ENCODE data around the gene MSI1. TPM values are rescaled to one million over a fixed set of nuclear protein-coding genes. Genes with fewer than 3 reads are reported as not detected.

The MSI1 gene
- total RNA-seq, 4 donors from 2014 or later, result 0.11 to 0.19 (median 0.17) TPM; not detected in 1

DNA sequence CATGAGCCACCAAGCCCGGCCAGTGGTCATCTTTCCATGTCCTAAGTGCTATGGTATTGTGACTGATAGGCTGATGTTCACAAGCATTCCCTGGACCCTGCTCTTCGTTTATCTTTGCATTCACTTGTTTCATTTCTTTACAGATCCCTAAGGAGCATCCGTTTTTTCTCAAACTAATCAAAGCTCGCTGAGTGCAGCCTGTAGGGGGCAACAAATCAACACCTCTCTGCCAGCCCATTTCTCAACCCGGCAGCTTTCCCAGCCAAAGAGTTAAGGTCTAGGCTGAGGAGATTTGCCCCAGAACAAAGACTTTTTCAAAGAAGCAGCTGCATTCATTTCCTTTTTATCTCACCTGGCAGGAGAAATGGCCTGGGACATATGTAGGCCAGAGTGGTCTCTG lies 54.7 kb downstream of the MSI1 start:
- 57% methylated on average over 5 of the region's 5 CpGs for WGBS
- intact Hi-C loops (cut with DNase I), result no loop called here
- Histone ChIP-seq H3K27ac (replicated peaks in 1 of 4) (no peak overlapping the region), H3K9me3 (no peaks in the 10 kb centered on the region), H3K36me3 (peaks cover 0 to 3% (median 0%) of the 10 kb centered on the region in 4 donors), H3K4me3 (no peak overlapping the region), H3K27me3 (no peaks in the 10 kb centered on the region), H3K4me1 (peaks cover 4 to 12% (median 10%) of the 10 kb centered on the region in 4 donors)
- no peak for DNase-seq (ENCODE audit: extremely low spot score)
- TF ChIP-seq, protein P1, sequence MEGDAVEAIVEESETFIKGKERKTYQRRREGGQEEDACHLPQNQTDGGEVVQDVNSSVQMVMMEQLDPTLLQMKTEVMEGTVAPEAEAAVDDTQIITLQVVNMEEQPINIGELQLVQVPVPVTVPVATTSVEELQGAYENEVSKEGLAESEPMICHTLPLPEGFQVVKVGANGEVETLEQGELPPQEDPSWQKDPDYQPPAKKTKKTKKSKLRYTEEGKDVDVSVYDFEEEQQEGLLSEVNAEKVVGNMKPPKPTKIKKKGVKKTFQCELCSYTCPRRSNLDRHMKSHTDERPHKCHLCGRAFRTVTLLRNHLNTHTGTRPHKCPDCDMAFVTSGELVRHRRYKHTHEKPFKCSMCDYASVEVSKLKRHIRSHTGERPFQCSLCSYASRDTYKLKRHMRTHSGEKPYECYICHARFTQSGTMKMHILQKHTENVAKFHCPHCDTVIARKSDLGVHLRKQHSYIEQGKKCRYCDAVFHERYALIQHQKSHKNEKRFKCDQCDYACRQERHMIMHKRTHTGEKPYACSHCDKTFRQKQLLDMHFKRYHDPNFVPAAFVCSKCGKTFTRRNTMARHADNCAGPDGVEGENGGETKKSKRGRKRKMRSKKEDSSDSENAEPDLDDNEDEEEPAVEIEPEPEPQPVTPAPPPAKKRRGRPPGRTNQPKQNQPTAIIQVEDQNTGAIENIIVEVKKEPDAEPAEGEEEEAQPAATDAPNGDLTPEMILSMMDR (IDR thresholded peaks at IDR 0.05), result no peak
- no peak for TF ChIP-seq POLR2AphosphoS5 (IDR thresholded peaks at IDR 0.05)
- TF ChIP-seq EP300 (IDR thresholded peaks at IDR 0.05), result no peak
- TF ChIP-seq POLR2A (IDR thresholded peaks at IDR 0.05; ENCODE audit: low read depth), result no peak

DNA sequence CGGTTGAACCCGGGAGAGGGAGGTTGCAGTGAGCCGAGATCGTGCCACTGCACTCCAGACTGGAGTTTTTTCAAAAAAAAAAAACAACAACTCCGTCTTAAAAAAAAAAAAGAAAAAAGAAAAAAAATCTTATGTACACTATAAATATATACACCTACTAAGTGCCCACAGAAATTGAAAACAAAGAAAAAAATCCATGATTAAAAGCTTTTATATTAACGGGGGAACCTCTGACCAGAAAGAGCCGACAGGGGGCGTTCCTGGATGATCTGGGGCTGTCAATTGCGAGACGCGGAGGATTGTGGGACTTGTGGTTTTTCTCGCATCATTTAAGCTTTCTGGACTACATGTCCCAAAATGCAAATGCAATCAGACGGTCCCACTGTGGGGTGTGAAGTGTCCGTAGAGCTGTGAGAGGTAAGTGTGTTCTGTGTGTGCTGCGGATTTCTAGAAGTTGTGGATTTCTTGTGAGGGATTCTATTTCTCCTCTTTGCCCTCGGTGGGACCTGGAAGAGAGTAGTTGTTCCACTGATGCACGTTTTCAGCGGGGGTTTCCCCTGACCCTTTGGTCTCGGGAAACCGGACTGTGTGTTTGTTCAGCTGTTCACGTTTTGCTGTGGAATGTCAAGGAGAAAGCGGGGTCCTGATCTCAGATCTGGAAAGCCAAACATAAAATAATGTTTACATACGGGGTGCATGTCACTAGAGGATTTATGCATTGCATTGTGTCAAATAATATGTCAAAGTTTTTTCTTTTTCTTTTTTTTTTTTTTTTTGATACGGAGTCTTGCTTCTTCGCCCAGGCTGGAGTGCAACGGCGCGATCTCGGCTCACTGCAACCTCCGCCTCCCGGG lies 66.8 kb downstream of the MSI1 start, which contains the start of gene SIRT4:
Gene SIRT4 (plus strand): TSS at position 360 of the 854 bp plus-strand sequence. CDS start 1,241 bp downstream, outside the sequence.
- H3K27me3 ChIP-seq, result no peaks in the 10 kb centered on the region
- peak within 1 kb of the TSS; percentile 52 to 80 (median 74) for H3K27ac ChIP-seq (replicated peaks in 1 of 4)
- peak; percentile 96 for DNase-seq (ENCODE audit: extremely low spot score)
- 10% methylated on average over 31 of the region's 31 CpGs for WGBS
- H3K9me3 ChIP-seq, result no peaks in the 10 kb centered on the region
- peaks cover 8 to 11% (median 9%) of the 10 kb centered on the region in 4 donors for H3K4me1 ChIP-seq
- peak within 1 kb of the TSS; percentile 57 to 72 (median 63) for H3K4me3 ChIP-seq
- TF ChIP-seq POLR2AphosphoS5 (IDR thresholded peaks at IDR 0.05), result peak; percentile 61 to 86
- no peak for TF ChIP-seq POLR2A (IDR thresholded peaks at IDR 0.05; ENCODE audit: low read depth)
- TF ChIP-seq EP300 (IDR thresholded peaks at IDR 0.05), result no peak
- TF ChIP-seq, protein P1 (IDR thresholded peaks at IDR 0.05), result peak; percentile 73 to 92 (median 86)
- no peaks in the 10 kb centered on the region for H3K36me3 ChIP-seq
- intact Hi-C loops (cut with DNase I), result no loop called here

DNA sequence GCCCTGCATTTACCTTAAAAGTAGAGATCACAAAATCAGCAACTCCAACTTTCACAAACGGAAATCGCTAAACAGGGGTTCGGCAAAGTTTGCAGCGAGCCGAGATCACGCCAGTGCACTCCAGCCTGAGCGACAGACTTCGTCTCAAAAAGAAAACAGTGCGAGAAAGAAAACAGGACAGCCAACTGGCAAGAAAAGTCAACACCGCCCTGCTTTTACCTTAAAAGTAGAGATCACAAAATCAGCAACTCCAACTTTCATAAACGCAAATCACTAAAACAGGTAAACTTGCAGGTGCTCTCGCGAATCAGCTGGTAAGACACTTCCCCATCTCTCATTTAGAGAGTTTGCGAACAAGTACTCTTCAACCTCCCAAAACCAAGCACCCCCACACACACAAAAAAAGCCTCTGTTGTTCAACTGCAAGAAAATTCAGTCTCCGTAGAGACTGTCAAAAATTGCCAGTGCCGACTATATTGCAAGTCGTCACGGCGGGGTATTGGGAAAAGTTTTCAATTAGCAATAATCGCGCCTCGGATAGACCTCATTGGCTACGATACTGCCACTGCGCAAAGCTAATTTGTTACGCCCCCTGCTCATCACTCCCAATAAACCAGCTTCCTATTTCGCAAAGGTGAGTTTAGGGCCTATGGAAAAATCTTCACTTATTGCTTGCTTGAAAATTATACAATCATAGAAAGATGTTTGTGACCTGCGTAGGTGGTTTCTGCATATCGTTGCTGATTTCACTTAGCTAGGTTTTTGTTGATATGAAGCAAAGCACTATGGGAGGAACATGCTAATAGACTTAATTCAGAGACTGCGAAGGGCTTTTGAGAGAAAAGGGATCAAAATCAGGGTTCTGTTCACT lies 76.1 kb downstream of the MSI1 start, which contains the start of gene RNU4-1:
Gene RNU4-1 (minus strand): TSS at position 577 of the 871 bp plus-strand sequence.
- DNase-seq (ENCODE audit: extremely low spot score), result peak; percentile 94
- Histone ChIP-seq H3K4me3 (peak within 1 kb of the TSS; percentile 59 to 68 (median 62)), H3K27me3 (no peaks in the 10 kb centered on the region), H3K36me3 (no peaks in the 10 kb centered on the region), H3K9me3 (no peaks in the 10 kb centered on the region), H3K27ac (replicated peaks in 1 of 4) (peak within 1 kb of the TSS; percentile 92 to 98 (median 96)), H3K4me1 (peaks cover 2 to 15% (median 12%) of the 10 kb centered on the region in 4 donors)
- intact Hi-C loops (cut with DNase I), result no loop called here
- peak; percentile 76 for TF ChIP-seq POLR2A (IDR thresholded peaks at IDR 0.05; ENCODE audit: low read depth)
- peak; percentile 41 to 92 for TF ChIP-seq POLR2AphosphoS5 (IDR thresholded peaks at IDR 0.05)
- TF ChIP-seq, protein P1 (IDR thresholded peaks at IDR 0.05), result no peak
- TF ChIP-seq EP300 (IDR thresholded peaks at IDR 0.05), result no peak
- WGBS, result under 1% methylated on average over 29 of the region's 29 CpGs

DNA sequence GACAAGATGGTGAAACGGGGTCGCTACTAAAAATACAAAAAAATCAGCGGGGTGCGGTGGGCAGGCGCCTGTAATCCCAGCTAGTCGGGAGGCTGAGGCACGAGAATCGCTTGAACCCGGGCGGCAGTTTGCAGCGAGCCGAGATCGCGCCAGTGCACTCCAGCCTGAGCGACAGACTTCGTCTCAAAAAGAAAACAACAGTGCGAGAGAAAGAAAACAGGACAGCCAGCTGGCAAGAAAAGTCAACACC lies 76.6 kb downstream of the MSI1 start:
- intact Hi-C loops (cut with DNase I), result no loop called here
- Histone ChIP-seq H3K36me3 (no peaks in the 10 kb centered on the region), H3K27me3 (no peaks in the 10 kb centered on the region), H3K4me3 (peak overlapping the region; percentile 59 to 68 (median 62)), H3K4me1 (peaks cover 2 to 15% (median 12%) of the 10 kb centered on the region in 4 donors), H3K9me3 (no peaks in the 10 kb centered on the region), H3K27ac (replicated peaks in 1 of 4) (peak overlapping the region; percentile 92 to 98 (median 96))
- DNase-seq (ENCODE audit: extremely low spot score), result no peak
- under 1% methylated on average over 17 of the region's 17 CpGs for WGBS
- TF ChIP-seq, protein P1 (IDR thresholded peaks at IDR 0.05), result no peak
- TF ChIP-seq POLR2AphosphoS5 (IDR thresholded peaks at IDR 0.05) (no peak), EP300 (IDR thresholded peaks at IDR 0.05) (no peak), POLR2A (IDR thresholded peaks at IDR 0.05; ENCODE audit: low read depth) (no peak)

Small RNAs within 50 kb of the gene (small RNA-seq; reads per million reads assigned to genes)
- gene RNU4-1, result 541 to 2,385 (median 566) reads per million in 3 donors
- gene RNU4-2, result 576 to 2,465 (median 809) reads per million in 3 donors
- 0 reads per million in 3 donors for gene RNU6-1088P

Other genes with a start within 250 kb of the MSI1 start
- 10 to 100 TPM; 38.6 to 94.6 (median 49.3) TPM for gene GCN1, start 174.4 kb downstream of the MSI1 start, total RNA-seq
- 1,000 to 10,000 TPM; 2,092 to 2,985 (median 2,271) TPM for gene RPLP0, start 168.1 kb downstream of the MSI1 start, total RNA-seq
- 10 to 100 TPM; 51.9 to 89.4 (median 71.9) TPM for gene PXN, start 103.4 kb downstream of the MSI1 start, total RNA-seq
- gene RNU4-2, start 77.3 kb downstream of the MSI1 start, total RNA-seq, result under 1 TPM in 2 of 4 donors, not detected in 2; under 0.01 TPM
- under 1 TPM in 2 of 4 donors, not detected in 2; under 0.01 TPM for gene RNU4-1, start 75.9 kb downstream of the MSI1 start, total RNA-seq
- gene SIRT4, start 66.8 kb downstream of the MSI1 start, total RNA-seq, result 1 to 10 TPM in 3 of 4 donors, under 1 TPM in 1; 0.66 to 2.3 (median 2.1) TPM
- gene PLA2G1B, start 41.4 kb downstream of the MSI1 start, total RNA-seq, result not detected
- 100 to 1,000 TPM; 499 to 689 (median 548) TPM for gene COX6A1, start 68.9 kb upstream of the MSI1 start, total RNA-seq
- 10 to 100 TPM in 3 of 4 donors, 1 to 10 TPM in 1; 9.8 to 17.7 (median 10.7) TPM for gene TRIAP1, start 77.2 kb upstream of the MSI1 start, total RNA-seq
- 10 to 100 TPM; 18.5 to 24.0 (median 20.2) TPM for gene GATC, start 77.3 kb upstream of the MSI1 start, total RNA-seq
- 10 to 100 TPM; 52.7 to 60.2 (median 54.7) TPM for gene SRSF9, start 100.6 kb upstream of the MSI1 start, total RNA-seq
- gene DYNLL1, start 126.9 kb upstream of the MSI1 start, total RNA-seq, result 100 to 1,000 TPM; 229 to 289 (median 269) TPM
- 10 to 100 TPM; 12.1 to 25.3 (median 21.4) TPM for gene COQ5, start 160.0 kb upstream of the MSI1 start, total RNA-seq
- 100 to 1,000 TPM; 160 to 296 (median 175) TPM for gene RNF10, start 165.2 kb upstream of the MSI1 start, total RNA-seq
- gene POP5, start 212.2 kb upstream of the MSI1 start, total RNA-seq, result 10 to 100 TPM; 20.7 to 36.1 (median 23.1) TPM

All from esophagus muscularis mucosa (tissue), 4 donors.